Kidney epithelial cell (primary cell): ENCODE results near the gene EXOSC3. TPM values are rescaled to one million over a fixed set of nuclear protein-coding genes. Genes with fewer than 3 reads are reported as not detected.
"Not testable (repeated sequence)": the region's sequence is repeated elsewhere in the genome, so short reads cannot be mapped to it uniquely, and the experiment has no call there.

Experiments
- DNase-seq: peaks from one replicate; pipeline ENCODE4 v3.0.0-alpha.2; 2010; ENCODE audit warnings: low read depth
- H3K27me3 ChIP-seq: 2 replicates; pipeline ENCODE4 v1.6.0; 2011; ENCODE audit warnings: low read length; ENCODE audit not compliant: control insufficient read depth, insufficient read depth
- H3K36me3 ChIP-seq: 2 replicates; pipeline ENCODE4 v1.5.1; 2011; ENCODE audit warnings: low read length; ENCODE audit not compliant: control insufficient read depth, insufficient read depth
- H3K4me3 ChIP-seq: 2 replicates; pipeline ENCODE4 v1.5.1; 2011; ENCODE audit warnings: low read depth, mild to moderate bottlenecking, control low read depth, low read length
- CTCF ChIP-seq: IDR thresholded peaks from 2 replicates; pipeline ENCODE4 v1.5.1; 2011; ENCODE audit warnings: mild to moderate bottlenecking, moderate library complexity, low read length, control low read depth, inconsistent platforms; ENCODE audit not compliant: insufficient read depth, poor library complexity, severe bottlenecking
- total RNA-seq: library from RNA; depleted of rRNA; stranded (reverse); fragments of >200 nt; gene quantifications from 2 replicates; pipeline ENCODE4 v1.2.3, GENCODE V29; 2015

Gene EXOSC3
- total RNA-seq = 27.6 and 50.4 TPM in 2 replicates

GRCh38 chr9:37784616-37785483, at the start of gene EXOSC3:
Gene EXOSC3 (minus strand): TSS chr9:37785064. CDS start chr9:37785044, 20 bp downstream.
- H3K4me3 ChIP-seq = peak within 1 kb of the TSS; percentile 65
- no peaks in the 10 kb centered on the region for H3K27me3 ChIP-seq
- TF ChIP-seq CTCF = peak; percentile 7
- peak; percentile 65 for DNase-seq
- H3K36me3 ChIP-seq = peaks cover 1% of the 10 kb centered on the region

DNA sequence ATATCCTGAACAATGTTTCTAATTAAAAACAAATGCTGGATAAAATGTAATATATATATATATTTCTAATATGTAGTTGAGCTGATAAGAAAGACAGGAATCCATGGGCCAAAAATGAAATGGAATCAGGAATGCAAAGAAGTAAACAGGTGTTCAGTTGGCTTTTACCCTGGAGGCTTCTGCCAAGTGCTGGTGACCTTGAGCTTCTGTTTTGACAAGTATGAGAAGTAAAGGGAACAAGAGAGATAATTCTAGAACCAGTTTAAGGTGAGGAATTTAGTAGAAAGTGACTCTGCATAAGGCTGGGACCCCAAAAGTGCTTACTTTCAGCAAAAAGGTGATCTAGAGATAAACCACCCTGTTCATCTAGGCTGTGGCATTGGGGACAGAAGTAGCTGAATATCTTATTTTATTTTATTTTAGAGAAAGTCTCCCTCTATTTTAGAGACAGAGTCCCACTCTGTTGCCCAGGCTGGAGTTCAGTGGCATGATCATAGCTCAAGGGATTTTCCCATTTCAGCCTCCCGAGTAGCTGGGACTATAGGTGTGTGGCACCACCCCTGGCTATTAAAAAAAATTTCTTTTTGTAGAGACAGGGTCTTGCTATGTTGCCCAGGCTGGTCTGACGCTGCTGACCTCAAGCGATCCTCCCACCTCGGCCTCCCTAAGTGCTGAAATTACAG, 42.8 kb upstream of the EXOSC3 start:
- no peak for TF ChIP-seq CTCF
- Histone ChIP-seq H3K4me3 (no peak overlapping the region), H3K27me3 (no peaks in the 10 kb centered on the region), H3K36me3 (no peaks in the 10 kb centered on the region)
- DNase-seq = no peak

- H3K4me3 ChIP-seq, H3K27me3 ChIP-seq, H3K36me3 ChIP-seq, DNase-seq: not testable (repeated sequence)
Measured at GRCh38 chr9:37825174-37825573, 40.3 kb upstream of the EXOSC3 start.

- no peak for DNase-seq
- Histone ChIP-seq H3K36me3 (no peaks in the 10 kb centered on the region), H3K4me3 (no peak overlapping the region), H3K27me3 (no peaks in the 10 kb centered on the region)
- TF ChIP-seq CTCF = no peak
Measured at GRCh38 chr9:37820142-37820541, 35.3 kb upstream of the EXOSC3 start.

GRCh38 chr9:37818849-37819248, 34.0 kb upstream of the EXOSC3 start:
- no peak overlapping the region for H3K4me3 ChIP-seq
- no peaks in the 10 kb centered on the region for H3K27me3 ChIP-seq
- TF ChIP-seq CTCF = no peak
- no peak for DNase-seq
- H3K36me3 ChIP-seq = no peaks in the 10 kb centered on the region

DNA sequence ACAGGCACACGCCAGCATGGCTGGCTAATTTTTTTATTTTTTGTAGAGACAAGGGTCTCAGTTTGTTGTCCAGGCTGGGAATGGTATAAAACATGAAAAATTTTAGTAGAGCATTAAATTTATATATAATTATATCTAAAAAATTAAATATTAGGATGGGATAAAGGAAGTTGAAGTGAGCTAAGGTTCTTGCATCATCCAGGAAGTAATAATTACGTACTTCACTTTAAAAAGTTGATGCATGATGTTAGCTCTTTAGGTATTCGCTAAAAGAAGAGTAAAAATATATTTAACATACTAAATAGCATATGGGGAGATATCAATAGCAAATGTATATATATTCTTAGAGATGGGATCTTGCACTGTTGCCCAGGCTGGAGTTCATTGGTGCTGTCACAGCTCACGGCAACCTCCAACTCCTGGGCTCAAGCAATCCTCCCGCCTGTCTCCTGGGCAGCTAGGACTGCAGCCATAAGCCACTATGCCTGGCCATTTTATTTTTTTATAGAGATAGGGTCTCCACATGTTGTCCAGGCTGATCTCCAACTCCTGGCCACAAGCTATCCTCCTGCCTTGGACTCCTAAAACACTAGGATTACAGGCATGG, 28.0 kb upstream of the EXOSC3 start:
- Histone ChIP-seq H3K36me3 (no peaks in the 10 kb centered on the region), H3K27me3 (no peaks in the 10 kb centered on the region)

More for the DNA sequence above, 28.0 kb upstream of the EXOSC3 start:
- H3K4me3 ChIP-seq = no peak overlapping the region
- DNase-seq = no peak
- TF ChIP-seq CTCF = no peak
